A549 (cell line): ENCODE results near the gene KCNK7. TPM values are rescaled to one million over a fixed set of nuclear protein-coding genes. Genes with fewer than 3 reads are reported as not detected.

Source experiments
- ATAC-seq, 2 experiments: fragments of 200-7000 bp in 1 of 2; fragments of >200 bp in 1 of 2; cut with Nextera tagmentation in 1 of 2; cut with Tn5 transposase in 1 of 2; 3 replicates each; pipeline versions ENCODE4 v1.8.0 to v1.9.1; 2018 to 2020; ENCODE audit warnings: mild to moderate bottlenecking in 1 of 2, moderate library complexity in 1 of 2
- CTCF ChIA-PET: fragments of 300-600 bp; sonication (Branson Sonifier 250); formaldehyde crosslinking; extraction: SDS; loops from one replicate; lab custom pipeline; 2021; ENCODE audit warnings: antibody characterized with exemption, inconsistent platforms; lab: Yijun Ruan, JAX
- POLR2A ChIA-PET: fragments of 350-600 bp; formaldehyde crosslinking; extraction: SDS; loops from one replicate; lab custom pipeline; 2021; ENCODE audit warnings: antibody characterized with exemption, inconsistent platforms; lab: Yijun Ruan, JAX
- DNase-seq, 2 experiments: peaks; one replicate each; pipeline versions ENCODE4 v3.0.0 to v3.0.0-alpha.2; 2011 to 2016; ENCODE audit warnings: low read depth in 1 of 2, low spot score in 1 of 2
- FAIRE-seq: peaks from 2 replicates; lab custom pipeline; 2011; peaks lifted over from hg19 to GRCh38; lab: Jason Lieb, UNC
- H3K27ac ChIP-seq, 2 experiments: fragments of >200 bp; sonication (Bioruptor Twin); formaldehyde crosslinking; 3 replicates each; pipeline ENCODE4 v1.5.1; 2016 to 2017
- H3K4me1 ChIP-seq: fragments of >200 bp; sonication (Bioruptor Twin); formaldehyde crosslinking; 3 replicates; pipeline ENCODE4 v1.6.1; 2016
- H3K4me2 ChIP-seq: fragments of >200 bp; sonication (Bioruptor Twin); formaldehyde crosslinking; 3 replicates; pipeline ENCODE4 v1.6.1; 2016
- H3K4me3 ChIP-seq: fragments of >200 bp; sonication (Bioruptor Twin); formaldehyde crosslinking; 3 replicates; pipeline ENCODE4 v1.5.1; 2016
- H3K9me3 ChIP-seq: fragments of >200 bp; sonication (Bioruptor Twin); formaldehyde crosslinking; 3 replicates; pipeline ENCODE4 v1.6.1; 2016
- CBX2 ChIP-seq: fragments of 200-600 bp; sonication (generic); IDR thresholded peaks from 2 replicates; pipeline ENCODE4 v1.6.1; 2016; ENCODE audit warnings: low read depth, mild to moderate bottlenecking, borderline replicate concordance
- CBX8 ChIP-seq: fragments of 200-600 bp; sonication (generic); IDR thresholded peaks from 2 replicates; pipeline ENCODE4 v1.6.1; 2016
- CEBPB ChIP-seq, 2 experiments: fragments of >200 bp in 1 of 2; sonication (Bioruptor Twin) in 1 of 2; formaldehyde crosslinking in 1 of 2; IDR thresholded peaks; 2 replicates each; pipeline ENCODE4 v1.6.1; 2012 to 2016
- CHD2 ChIP-seq: fragments of 150-350 bp; IDR thresholded peaks from 2 replicates; pipeline ENCODE4 v1.6.1; 2014; ENCODE audit warnings: low read length; ENCODE audit not compliant: partially characterized antibody
- EHF ChIP-seq: fragments of 250-450 bp; sonication (Bioruptor Pico); IDR thresholded peaks from 2 replicates; pipeline ENCODE4 v1.5.0; 2020; ENCODE audit warnings: mild to moderate bottlenecking
- FOSB ChIP-seq: fragments of 250-450 bp; sonication (Bioruptor Pico); IDR thresholded peaks from 2 replicates; pipeline ENCODE4 v1.5.0; 2020; ENCODE audit warnings: mild to moderate bottlenecking, moderate library complexity
- FOXS1 ChIP-seq: fragments of 250-450 bp; sonication (Bioruptor Pico); IDR thresholded peaks from 2 replicates; pipeline ENCODE4 v1.5.0; 2020; ENCODE audit warnings: mild to moderate bottlenecking, moderate library complexity
- HDAC2 ChIP-seq: fragments of 200-600 bp; sonication (generic); IDR thresholded peaks from 2 replicates; pipeline ENCODE4 v1.6.1; 2016
- HOXA7 ChIP-seq: fragments of 250-450 bp; sonication (Bioruptor Pico); IDR thresholded peaks from 2 replicates; pipeline ENCODE4 v1.5.0; 2020; ENCODE audit warnings: mild to moderate bottlenecking, moderate library complexity
- HOXB13 ChIP-seq: fragments of 250-450 bp; sonication (Bioruptor Pico); IDR thresholded peaks from 2 replicates; pipeline ENCODE4 v1.5.0; 2020; ENCODE audit warnings: low read depth, mild to moderate bottlenecking, moderate library complexity
- HOXB5 ChIP-seq: fragments of 250-450 bp; sonication (Bioruptor Pico); IDR thresholded peaks from 2 replicates; pipeline ENCODE4 v1.5.0; 2020; ENCODE audit warnings: mild to moderate bottlenecking, moderate library complexity
- KDM5A ChIP-seq: fragments of 200-600 bp; sonication (generic); IDR thresholded peaks from 2 replicates; pipeline ENCODE4 v1.6.1; 2016; ENCODE audit warnings: antibody characterized with exemption, mild to moderate bottlenecking
- MAFK ChIP-seq: fragments of 450-650 bp; IDR thresholded peaks from 2 replicates; pipeline ENCODE4 v1.6.1; 2014; ENCODE audit not compliant: partially characterized antibody
- MYC ChIP-seq: IDR thresholded peaks from 2 replicates; pipeline ENCODE4 v1.6.1; 2012; ENCODE audit warnings: mild to moderate bottlenecking, inconsistent platforms, low read length, improper control_type of control experiment, borderline replicate concordance
- NPAS2 ChIP-seq: fragments of 250-450 bp; sonication (Bioruptor Pico); IDR thresholded peaks from 2 replicates; pipeline ENCODE4 v1.8.0; 2022; ENCODE audit warnings: mild to moderate bottlenecking, moderate library complexity, borderline replicate concordance
- POLR2A ChIP-seq: IDR thresholded peaks from 2 replicates; pipeline ENCODE4 v1.6.1; 2012; ENCODE audit warnings: mild to moderate bottlenecking, low read length
- RAD21 ChIP-seq, 2 experiments: fragments of >200 bp in 1 of 2; sonication (Bioruptor Twin) in 1 of 2; formaldehyde crosslinking in 1 of 2; IDR thresholded peaks in 1 of 2; conservative IDR thresholded peaks in 1 of 2; 2 replicates in 1 of 2; 3 replicates in 1 of 2; pipeline ENCODE4 v1.6.1; 2012 to 2018; ENCODE audit warnings: inconsistent platforms in 1 of 2
- RCOR1 ChIP-seq: fragments of 150-350 bp; IDR thresholded peaks from 2 replicates; pipeline ENCODE4 v1.6.1; 2014; ENCODE audit warnings: antibody characterized with exemption, low read length, low read depth
- ZSCAN20 ChIP-seq: fragments of 250-450 bp; sonication (Bioruptor Pico); IDR thresholded peaks from 2 replicates; pipeline ENCODE4 v1.8.0; 2022; ENCODE audit warnings: mild to moderate bottlenecking, moderate library complexity
- WGBS: methylation state at CpG from one replicate; pipeline ENCODE4 v1.1.6; 2017; ENCODE audit errors: missing lambda C conversion rate; 5-methylcytosine and 5-hydroxymethylcytosine counted together
- polyA plus RNA-seq, 4 experiments: library from polyadenylated mRNA; depleted of rRNA in 3 of 4; stranded (reverse); fragments of >200 nt; fragmentation: RNase III in 1 of 4; extraction: RNeasy Plus Mini Kit Qiagen cat#74134 plus additional on column Dnase treatment in 1 of 4; gene quantifications; 2 replicates in 3 of 4; 3 replicates in 1 of 4; pipeline ENCODE4 v1.2.3, GENCODE V29; 2011 to 2017
- TF ChIP-seq, protein P1 (sequence below): fragments of 200-600 bp; sonication (generic); IDR thresholded peaks from 2 replicates; pipeline ENCODE4 v1.6.1; 2016; ENCODE audit warnings: antibody characterized with exemption, mild to moderate bottlenecking, moderate library complexity
- TF ChIP-seq, protein P2 (sequence below): IDR thresholded peaks from 2 replicates; pipeline ENCODE4 v1.6.1; 2012
- TF ChIP-seq, protein P3 (sequence below): fragments of >200 bp; sonication (Bioruptor Twin); formaldehyde crosslinking; IDR thresholded peaks from 3 replicates; pipeline ENCODE4 v1.6.1; 2016

KCNK7 gene
- polyA plus RNA-seq, 2 of the 4 experiments (the other 2 are of a cell fraction) = 0.13 to 0.50 TPM

DNA sequence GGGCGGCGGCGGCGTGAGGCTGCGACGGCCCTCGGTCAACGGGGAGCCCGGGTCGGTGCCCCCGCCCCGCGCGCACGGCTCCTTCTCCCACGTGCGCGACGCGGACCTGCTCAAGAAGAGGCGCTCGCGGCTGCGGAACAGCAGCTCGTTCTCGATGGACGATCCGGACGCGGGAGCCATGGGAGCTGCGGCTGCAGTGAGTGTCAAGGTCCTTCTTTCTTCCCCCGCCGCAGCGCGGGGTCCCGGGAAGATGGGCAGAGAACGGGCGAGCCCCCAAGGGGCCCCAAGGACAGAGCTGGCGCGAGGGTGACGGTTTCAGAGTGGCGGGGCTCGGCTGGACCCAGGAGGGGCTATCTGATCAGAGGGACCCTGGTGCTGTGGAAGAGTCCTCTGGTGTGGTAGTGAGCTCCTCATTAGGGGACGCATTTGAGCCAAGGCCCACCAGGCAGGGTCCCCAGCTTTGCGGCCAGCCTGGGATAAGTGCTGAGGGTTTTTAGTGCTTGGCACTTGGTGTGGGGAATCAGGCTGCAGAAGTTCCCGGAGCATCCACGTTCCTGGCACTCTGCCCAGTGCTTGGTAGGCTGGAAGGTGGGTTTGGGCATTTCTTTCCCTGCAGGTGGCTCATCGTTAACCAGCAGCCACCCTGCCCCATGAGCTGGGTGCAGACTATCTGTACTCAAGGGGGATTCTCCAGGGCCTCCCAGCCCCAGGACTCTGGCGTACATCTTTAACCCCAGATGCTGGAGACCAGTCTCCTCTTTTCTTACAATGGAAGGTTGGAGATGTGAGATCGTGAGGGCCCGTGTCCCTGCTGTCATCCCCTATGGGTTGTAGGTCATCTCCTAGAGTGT lies 10.0 kb downstream of the KCNK7 start (continued):
- TF ChIP-seq, protein P1, sequence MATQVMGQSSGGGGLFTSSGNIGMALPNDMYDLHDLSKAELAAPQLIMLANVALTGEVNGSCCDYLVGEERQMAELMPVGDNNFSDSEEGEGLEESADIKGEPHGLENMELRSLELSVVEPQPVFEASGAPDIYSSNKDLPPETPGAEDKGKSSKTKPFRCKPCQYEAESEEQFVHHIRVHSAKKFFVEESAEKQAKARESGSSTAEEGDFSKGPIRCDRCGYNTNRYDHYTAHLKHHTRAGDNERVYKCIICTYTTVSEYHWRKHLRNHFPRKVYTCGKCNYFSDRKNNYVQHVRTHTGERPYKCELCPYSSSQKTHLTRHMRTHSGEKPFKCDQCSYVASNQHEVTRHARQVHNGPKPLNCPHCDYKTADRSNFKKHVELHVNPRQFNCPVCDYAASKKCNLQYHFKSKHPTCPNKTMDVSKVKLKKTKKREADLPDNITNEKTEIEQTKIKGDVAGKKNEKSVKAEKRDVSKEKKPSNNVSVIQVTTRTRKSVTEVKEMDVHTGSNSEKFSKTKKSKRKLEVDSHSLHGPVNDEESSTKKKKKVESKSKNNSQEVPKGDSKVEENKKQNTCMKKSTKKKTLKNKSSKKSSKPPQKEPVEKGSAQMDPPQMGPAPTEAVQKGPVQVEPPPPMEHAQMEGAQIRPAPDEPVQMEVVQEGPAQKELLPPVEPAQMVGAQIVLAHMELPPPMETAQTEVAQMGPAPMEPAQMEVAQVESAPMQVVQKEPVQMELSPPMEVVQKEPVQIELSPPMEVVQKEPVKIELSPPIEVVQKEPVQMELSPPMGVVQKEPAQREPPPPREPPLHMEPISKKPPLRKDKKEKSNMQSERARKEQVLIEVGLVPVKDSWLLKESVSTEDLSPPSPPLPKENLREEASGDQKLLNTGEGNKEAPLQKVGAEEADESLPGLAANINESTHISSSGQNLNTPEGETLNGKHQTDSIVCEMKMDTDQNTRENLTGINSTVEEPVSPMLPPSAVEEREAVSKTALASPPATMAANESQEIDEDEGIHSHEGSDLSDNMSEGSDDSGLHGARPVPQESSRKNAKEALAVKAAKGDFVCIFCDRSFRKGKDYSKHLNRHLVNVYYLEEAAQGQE = no peak
- TF ChIP-seq, protein P2, sequence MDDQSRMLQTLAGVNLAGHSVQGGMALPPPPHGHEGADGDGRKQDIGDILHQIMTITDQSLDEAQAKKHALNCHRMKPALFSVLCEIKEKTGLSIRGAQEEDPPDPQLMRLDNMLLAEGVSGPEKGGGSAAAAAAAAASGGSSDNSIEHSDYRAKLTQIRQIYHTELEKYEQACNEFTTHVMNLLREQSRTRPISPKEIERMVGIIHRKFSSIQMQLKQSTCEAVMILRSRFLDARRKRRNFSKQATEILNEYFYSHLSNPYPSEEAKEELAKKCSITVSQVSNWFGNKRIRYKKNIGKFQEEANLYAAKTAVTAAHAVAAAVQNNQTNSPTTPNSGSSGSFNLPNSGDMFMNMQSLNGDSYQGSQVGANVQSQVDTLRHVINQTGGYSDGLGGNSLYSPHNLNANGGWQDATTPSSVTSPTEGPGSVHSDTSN = no peak
- no peak for TF ChIP-seq HOXA7
- no peak for TF ChIP-seq RAD21 (conservative IDR thresholded peaks at IDR 0.05 in 1 of 2, IDR thresholded peaks at IDR 0.05 in 1 of 2)

DNA sequence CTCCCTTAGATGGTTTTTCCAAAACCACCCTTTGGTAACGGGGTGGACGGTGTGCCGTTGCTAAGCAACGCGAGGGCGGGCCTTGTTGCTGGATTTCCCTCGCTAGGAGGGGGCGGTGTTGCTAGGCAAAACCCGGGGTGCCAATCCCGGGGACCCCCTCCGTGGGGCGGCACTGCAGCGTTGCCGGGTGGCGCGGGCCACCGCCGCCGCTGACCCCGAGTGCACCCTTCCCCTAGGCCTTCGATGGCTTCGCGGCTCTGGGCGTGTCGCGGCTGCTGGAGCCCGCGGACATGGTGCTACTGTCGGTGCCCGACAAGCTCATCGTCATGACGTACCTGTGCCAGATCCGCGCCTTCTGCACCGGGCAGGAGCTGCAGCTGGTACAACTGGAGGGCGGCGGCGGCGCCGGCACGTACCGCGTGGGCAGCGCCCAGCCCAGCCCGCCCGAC lies 10.9 kb downstream of the KCNK7 start:
- POLR2A ChIA-PET = no interaction called here
- no peak overlapping the region for H3K27ac ChIP-seq
- peaks cover 15% of the 10 kb centered on the region for H3K4me1 ChIP-seq
- no peak overlapping the region for H3K4me2 ChIP-seq
- WGBS = 94% methylated on average over 25 of the region's 46 CpGs
- no peaks in the 10 kb centered on the region for H3K9me3 ChIP-seq
- DNase-seq (no peak), ATAC-seq (no peak), FAIRE-seq (no peak)
- no peak overlapping the region for H3K4me3 ChIP-seq
- CTCF ChIA-PET = interaction anchor here (1.3 to 14.6 kb wide), 5 partner anchors 9 to 43 kb away, joined by 3 to 249 read pairs (median 48); partner anchors contain the start of genes FAM89B, MAP3K11, PCNX3 and ZNRD2
- TF ChIP-seq POLR2A = no peak
- TF ChIP-seq ZSCAN20 (CRISPR knock-in tag) = no peak
- TF ChIP-seq CBX8 = no peak
- no peak for TF ChIP-seq HOXB13
- TF ChIP-seq NPAS2 (CRISPR knock-in tag) = no peak

DNA sequence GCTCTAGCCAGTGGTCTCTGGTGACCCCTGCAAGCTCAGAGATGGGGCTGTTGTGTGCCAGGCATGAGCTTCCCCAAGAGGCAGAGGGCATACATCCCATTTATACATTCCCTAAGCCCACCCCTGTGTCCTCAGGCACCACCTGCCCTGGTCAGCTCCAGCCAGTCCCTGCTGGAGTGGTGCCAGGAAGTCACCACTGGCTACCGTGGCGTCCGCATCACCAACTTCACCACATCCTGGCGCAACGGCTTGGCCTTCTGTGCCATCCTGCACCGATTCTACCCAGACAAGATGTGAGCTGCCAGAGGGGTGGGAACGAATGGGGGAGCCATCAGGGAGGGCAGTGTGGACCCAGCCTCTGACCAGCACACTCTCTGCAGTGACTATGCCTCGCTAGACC lies 11.5 kb downstream of the KCNK7 start:
- DNase-seq (no peak), ATAC-seq (no peak), FAIRE-seq (no peak)
- 87% methylated on average over 8 of the region's 8 CpGs for WGBS
- no peaks in the 10 kb centered on the region for H3K9me3 ChIP-seq
- peaks cover 15% of the 10 kb centered on the region for H3K4me1 ChIP-seq
- TF ChIP-seq EHF (CRISPR knock-in tag) = no peak
- no peak for TF ChIP-seq CBX2
- no peak for TF ChIP-seq MYC
- TF ChIP-seq RCOR1 = no peak
- TF ChIP-seq CHD2 = no peak
- TF ChIP-seq CEBPB (IDR thresholded peaks at IDR 0.05) = no peak
- TF ChIP-seq HDAC2 = no peak
- TF ChIP-seq FOXS1 (CRISPR knock-in tag) = no peak
- TF ChIP-seq MAFK = no peak
- TF ChIP-seq, protein P3, sequence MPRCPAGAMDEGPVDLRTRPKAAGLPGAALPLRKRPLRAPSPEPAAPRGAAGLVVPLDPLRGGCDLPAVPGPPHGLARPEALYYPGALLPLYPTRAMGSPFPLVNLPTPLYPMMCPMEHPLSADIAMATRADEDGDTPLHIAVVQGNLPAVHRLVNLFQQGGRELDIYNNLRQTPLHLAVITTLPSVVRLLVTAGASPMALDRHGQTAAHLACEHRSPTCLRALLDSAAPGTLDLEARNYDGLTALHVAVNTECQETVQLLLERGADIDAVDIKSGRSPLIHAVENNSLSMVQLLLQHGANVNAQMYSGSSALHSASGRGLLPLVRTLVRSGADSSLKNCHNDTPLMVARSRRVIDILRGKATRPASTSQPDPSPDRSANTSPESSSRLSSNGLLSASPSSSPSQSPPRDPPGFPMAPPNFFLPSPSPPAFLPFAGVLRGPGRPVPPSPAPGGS = no peak
- TF ChIP-seq HOXB5 (CRISPR knock-in tag) = no peak
- TF ChIP-seq KDM5A = no peak
- no peak for TF ChIP-seq FOSB (CRISPR knock-in tag)
- no peak for TF ChIP-seq HOXB13
- TF ChIP-seq CBX8 = no peak
- no peak overlapping the region for H3K4me3 ChIP-seq
- no peak overlapping the region for H3K4me2 ChIP-seq
- no peak overlapping the region for H3K27ac ChIP-seq
- POLR2A ChIA-PET = no interaction called here
- CTCF ChIA-PET = interaction anchor here (1.3 to 14.6 kb wide), 4 partner anchors 9 to 41 kb away, joined by 3 to 249 read pairs (median 37); partner anchors contain the start of genes FAM89B, MAP3K11 and PCNX3
